Mesodermal cell (in vitro differentiated cells): ENCODE measurements around the gene SIRPB1. TPM values are rescaled to one million over a fixed set of nuclear protein-coding genes. Genes with fewer than 3 reads are reported as not detected.

ENCODE experiments used
- H3K27ac ChIP-seq: 2 replicates; pipeline ENCODE4 v1.7.0; 2013; ENCODE audit warnings: mild to moderate bottlenecking, low read depth, low read length, moderate library complexity; ENCODE audit not compliant: severe bottlenecking
- H3K36me3 ChIP-seq: 2 replicates; pipeline ENCODE4 v1.7.1; 2013; ENCODE audit warnings: mild to moderate bottlenecking, low read length, moderate library complexity; ENCODE audit not compliant: control insufficient read depth, insufficient read depth
- H3K4me1 ChIP-seq: one replicate; pipeline ENCODE4 v1.7.1; 2013; ENCODE audit warnings: mild to moderate bottlenecking, low read length; ENCODE audit not compliant: insufficient read depth, control insufficient read depth, poor library complexity, severe bottlenecking
- H3K4me3 ChIP-seq: 2 replicates; pipeline ENCODE4 v1.7.0; 2013; ENCODE audit warnings: low read length, control low read depth, mild to moderate bottlenecking; ENCODE audit not compliant: insufficient read depth, poor library complexity, severe bottlenecking; ENCODE audit errors: extremely low read depth
- H3K9me3 ChIP-seq: 2 replicates; pipeline ENCODE4 v1.7.1; 2013; ENCODE audit warnings: mild to moderate bottlenecking, low read length, moderate library complexity; ENCODE audit not compliant: control insufficient read depth
- WGBS, 2 experiments: methylation state at CpG; one replicate each; pipeline ENCODE4 v1.1.5; 2013; ENCODE audit warnings: missing lambda C conversion rate in 2 of 2; ENCODE audit not compliant: insufficient coverage in 2 of 2; 5-methylcytosine and 5-hydroxymethylcytosine counted together
- polyA plus RNA-seq, 2 experiments: library from polyadenylated mRNA; stranded (reverse); fragments of 50-300 nt; gene quantifications; one replicate each; pipeline ENCODE4 v1.2.3, GENCODE V29; 2013

SIRPB1 gene
- 0.52 TPM for polyA plus RNA-seq (2013, experiment 1 of 2)
- polyA plus RNA-seq (2013, experiment 2 of 2): 0.76 TPM

DNA sequence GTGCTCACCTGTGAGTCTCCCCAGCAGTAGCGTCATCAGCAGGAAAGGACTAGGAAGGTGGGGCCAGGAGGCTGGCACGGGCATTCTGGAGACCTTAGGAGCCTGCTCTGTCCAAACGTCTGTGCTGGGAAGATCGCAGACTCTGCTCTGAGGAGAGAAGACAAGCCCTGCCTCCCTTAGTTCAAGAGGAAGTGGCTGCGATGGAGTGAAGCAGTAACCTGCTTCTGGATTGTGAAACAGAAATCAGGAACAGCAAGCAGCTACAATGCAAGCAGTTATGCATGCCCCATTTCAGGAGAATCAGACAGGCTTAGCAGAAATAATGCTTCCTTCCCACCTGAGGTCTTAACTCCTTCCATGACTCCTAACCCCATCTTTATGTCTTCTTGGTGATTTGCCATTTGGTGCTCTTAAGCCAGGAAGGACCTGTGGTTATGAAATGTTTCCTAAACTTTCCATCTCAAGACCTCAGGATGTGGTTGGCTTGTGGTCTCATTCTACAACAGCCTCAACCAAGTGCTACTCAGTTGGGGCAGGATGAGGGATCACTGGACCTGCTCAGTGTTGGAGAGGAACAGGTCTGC lies at the start of gene SIRPB1:
Gene SIRPB1, minus strand, starts transcription at position 149 of the 584 bp plus-strand sequence. Its CDS starts 65 bp downstream, at position 84.
- no peaks in the 10 kb centered on the region for H3K9me3 ChIP-seq
- no peak within 1 kb of the TSS for H3K4me3 ChIP-seq
- no peaks in the 10 kb centered on the region for H3K4me1 ChIP-seq
- no peaks in the 10 kb centered on the region for H3K36me3 ChIP-seq
- H3K27ac ChIP-seq: no peak within 1 kb of the TSS
- 82 to 91% methylated on average over 4 to 5 of the region's 5 CpGs for WGBS, 2 experiments

DNA sequence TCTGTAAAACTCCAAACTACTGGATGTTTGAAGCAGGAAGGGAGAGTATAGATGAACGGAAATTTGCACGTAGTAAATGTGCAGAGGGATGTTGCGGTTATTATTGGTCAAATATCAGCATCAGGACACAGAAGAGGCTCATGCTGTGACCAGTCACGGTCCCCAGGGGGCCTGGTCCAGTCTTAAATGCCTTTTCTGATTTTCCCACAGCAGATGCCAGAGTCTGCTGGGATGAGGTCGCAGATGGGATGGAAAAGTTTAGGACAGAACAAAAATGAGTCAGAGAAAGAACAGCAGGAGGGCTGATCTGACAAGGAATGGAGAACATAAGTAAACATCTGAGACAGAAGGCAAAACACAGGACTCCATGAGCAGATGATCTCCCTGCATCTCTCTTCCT lies 49.5 kb upstream of the SIRPB1 start:
- Histone ChIP-seq H3K4me1 (no peaks in the 10 kb centered on the region), H3K36me3 (no peaks in the 10 kb centered on the region), H3K27ac (no peak overlapping the region), H3K4me3 (no peak overlapping the region), H3K9me3 (peaks cover 7% of the 10 kb centered on the region)
- 72 to 100% methylated on average over 3 to 5 of the region's 5 CpGs for WGBS, 2 experiments

GRCh38 chr20:1667502-1668085 lies 47.8 kb upstream of the SIRPB1 start:
- H3K9me3 ChIP-seq: peaks cover 7% of the 10 kb centered on the region
- no peaks in the 10 kb centered on the region for H3K36me3 ChIP-seq
- WGBS, 2 experiments: 79 to 91% methylated on average over 1 of the region's 1 CpG
- H3K4me3 ChIP-seq: no peak overlapping the region
- no peak overlapping the region for H3K27ac ChIP-seq
- no peaks in the 10 kb centered on the region for H3K4me1 ChIP-seq

GRCh38 chr20:1666802-1667201 lies 47.0 kb upstream of the SIRPB1 start:
- Histone ChIP-seq H3K27ac (no peak overlapping the region), H3K4me1 (no peaks in the 10 kb centered on the region), H3K9me3 (peaks cover 7% of the 10 kb centered on the region), H3K36me3 (no peaks in the 10 kb centered on the region), H3K4me3 (no peak overlapping the region)
- WGBS, 2 experiments: 65 to 98% methylated on average over 4 of the region's 5 CpGs

DNA sequence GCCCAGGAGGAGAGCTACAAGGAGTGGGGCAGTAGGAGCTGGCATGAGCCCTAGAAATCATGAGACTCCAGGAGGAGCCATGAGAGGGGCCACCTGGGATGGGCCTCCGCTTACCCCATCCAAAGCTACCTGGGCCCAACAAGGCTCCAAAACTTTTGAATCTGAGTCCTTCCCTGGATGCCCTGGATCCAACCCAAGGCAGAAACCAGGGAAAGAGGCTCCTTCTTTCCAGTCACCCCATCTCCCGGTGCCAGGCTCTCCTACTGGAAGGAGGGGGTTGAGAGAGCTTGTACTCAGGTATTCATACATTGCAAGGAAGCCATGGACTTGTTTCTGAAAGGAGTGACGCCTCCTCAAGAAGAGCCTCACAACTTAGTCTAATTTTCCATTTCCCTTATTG lies 45.5 kb upstream of the SIRPB1 start:
- no peaks in the 10 kb centered on the region for H3K9me3 ChIP-seq
- no peak overlapping the region for H3K27ac ChIP-seq
- H3K4me3 ChIP-seq: no peak overlapping the region
- H3K4me1 ChIP-seq: no peaks in the 10 kb centered on the region
- WGBS, 2 experiments: 100% methylated on average over 1 of the region's 3 CpGs
- H3K36me3 ChIP-seq: no peaks in the 10 kb centered on the region

- no peaks in the 10 kb centered on the region for H3K9me3 ChIP-seq
- 90 to 100% methylated on average over 1 to 2 of the region's 5 CpGs for WGBS, 2 experiments
- H3K4me1 ChIP-seq: no peaks in the 10 kb centered on the region
- no peaks in the 10 kb centered on the region for H3K36me3 ChIP-seq
- no peak overlapping the region for H3K27ac ChIP-seq
- H3K4me3 ChIP-seq: no peak overlapping the region
These were observed 45.1 kb upstream of the SIRPB1 start for GRCh38 chr20:1664911-1665310.

DNA sequence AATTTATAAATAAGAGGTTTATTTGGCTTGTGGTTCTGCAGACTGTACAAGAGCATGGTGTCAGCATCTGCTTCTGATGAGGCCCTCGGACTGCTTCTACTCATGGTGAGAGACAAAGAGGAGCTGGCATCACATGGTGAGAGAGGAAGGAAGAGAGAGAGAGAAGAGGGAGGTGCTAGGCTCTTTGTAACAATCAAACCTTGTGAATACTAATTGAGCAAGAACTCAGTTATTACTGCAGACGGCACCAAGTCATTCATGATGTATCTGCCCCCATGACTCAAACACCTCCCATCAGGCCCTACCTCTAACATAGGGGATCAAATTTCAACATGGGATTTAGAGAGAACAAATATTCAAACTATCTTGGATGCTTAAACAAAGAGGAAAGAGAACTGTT lies 44.1 kb upstream of the SIRPB1 start:
- WGBS, 2 experiments: 81 to 100% methylated on average over 1 to 2 of the region's 2 CpGs

DNA sequence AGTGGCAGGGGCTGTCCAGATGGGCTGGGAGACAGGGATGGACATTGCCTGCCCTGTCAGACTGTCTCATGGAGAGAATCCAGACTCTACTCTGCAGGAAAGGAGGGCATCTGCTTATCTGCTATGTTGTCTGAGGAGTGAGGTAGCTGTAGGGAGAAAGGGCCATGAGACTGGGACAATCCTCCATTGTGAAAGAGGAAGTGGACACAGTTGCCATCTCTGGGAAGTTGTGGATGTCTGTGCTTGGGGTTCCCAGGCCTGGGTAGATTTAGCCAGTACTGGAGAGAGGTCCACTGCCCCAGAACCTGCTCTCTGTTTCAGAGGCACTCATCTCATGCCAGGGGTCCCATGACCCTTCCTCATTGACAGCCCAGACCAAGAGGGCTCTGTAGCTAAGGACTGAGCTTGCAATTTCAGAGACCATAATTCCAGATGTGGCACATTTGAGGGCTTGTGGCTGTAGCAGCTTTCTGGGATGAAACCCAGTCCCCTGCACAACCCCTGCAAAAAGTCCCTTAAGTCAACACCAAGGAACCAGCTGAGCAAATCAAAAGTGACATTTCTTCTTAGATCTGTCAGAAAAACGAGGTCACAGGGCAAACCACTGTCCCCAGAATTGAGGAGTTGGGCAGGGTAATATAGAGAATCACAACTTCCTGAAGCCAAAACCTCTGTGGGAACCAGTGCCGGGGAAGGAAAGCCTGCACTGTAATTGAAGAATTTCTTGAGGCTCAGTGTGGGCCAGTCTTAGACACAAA lies 41.9 kb upstream of the SIRPB1 start:
- Histone ChIP-seq H3K36me3 (no peaks in the 10 kb centered on the region), H3K9me3 (no peaks in the 10 kb centered on the region), H3K27ac (no peak overlapping the region), H3K4me3 (no peak overlapping the region), H3K4me1 (no peaks in the 10 kb centered on the region)
- 88 to 100% methylated on average over 1 to 2 of the region's 2 CpGs for WGBS, 2 experiments

More for the DNA sequence above, 44.1 kb upstream of the SIRPB1 start:
- Histone ChIP-seq H3K9me3 (no peaks in the 10 kb centered on the region), H3K4me1 (no peaks in the 10 kb centered on the region), H3K4me3 (no peak overlapping the region), H3K27ac (no peak overlapping the region), H3K36me3 (no peaks in the 10 kb centered on the region)

GRCh38 chr20:1660246-1660645 lies 40.4 kb upstream of the SIRPB1 start:
- no peak overlapping the region for H3K27ac ChIP-seq
- no peak overlapping the region for H3K4me3 ChIP-seq
- no peaks in the 10 kb centered on the region for H3K4me1 ChIP-seq
- no CpG with 5 or more reads among the region's 2 CpGs for WGBS, 2 experiments
- no peaks in the 10 kb centered on the region for H3K36me3 ChIP-seq
- H3K9me3 ChIP-seq: no peaks in the 10 kb centered on the region

DNA sequence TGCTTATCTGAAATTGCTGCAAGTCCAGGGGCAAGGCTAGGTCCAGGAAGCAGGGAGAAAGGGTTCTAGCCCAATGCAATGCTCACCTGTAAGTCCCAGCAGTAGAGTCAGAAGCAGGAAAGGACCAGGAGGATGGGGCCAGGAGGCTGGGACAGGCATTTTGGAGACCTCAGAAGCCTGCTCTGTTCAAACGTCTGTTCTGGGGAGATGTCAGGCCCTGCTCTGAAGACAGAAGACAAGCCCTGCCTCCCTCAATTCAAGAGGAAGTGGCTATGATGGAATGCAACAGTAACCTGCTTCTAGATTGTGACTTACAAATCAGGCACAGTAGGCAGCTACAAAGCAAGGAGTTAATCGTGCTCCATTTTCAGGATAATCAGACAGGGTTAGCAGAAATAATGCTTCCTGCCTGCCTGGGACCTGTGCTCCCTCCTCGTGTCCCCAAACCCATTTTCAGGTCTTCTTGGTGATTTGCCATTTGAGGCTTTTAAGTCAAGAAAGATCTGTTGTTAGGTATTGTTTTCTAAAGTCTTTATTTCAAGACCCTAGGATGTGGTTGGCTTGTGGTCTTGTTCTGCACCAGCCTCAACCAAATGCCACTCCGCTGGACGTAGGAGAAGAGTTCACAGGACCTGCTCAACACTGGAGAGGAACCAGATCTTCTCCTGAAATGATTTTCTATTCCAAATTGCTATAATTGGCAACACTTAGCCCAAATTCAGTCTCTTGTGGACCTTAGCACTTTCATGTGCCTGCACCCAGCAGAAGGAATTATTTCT lies 37.9 kb upstream of the SIRPB1 start, which contains the start of gene SIRPG:
Gene SIRPG, minus strand, starts transcription at position 224 of the 779 bp plus-strand sequence. Its CDS starts 65 bp downstream, at position 159.
- 74 to 81% methylated on average over 5 of the region's 5 CpGs for WGBS, 2 experiments
- Histone ChIP-seq H3K4me3 (no peak within 1 kb of the TSS), H3K36me3 (no peaks in the 10 kb centered on the region), H3K27ac (no peak within 1 kb of the TSS), H3K4me1 (no peaks in the 10 kb centered on the region), H3K9me3 (no peaks in the 10 kb centered on the region)
